Measurements from ENCODE around the gene ATOH7.
"Not testable (repeated sequence)": the region's sequence is repeated elsewhere in the genome, so short reads cannot be mapped to it uniquely, and the experiment has no call there.

ATOH7 gene

DNA sequence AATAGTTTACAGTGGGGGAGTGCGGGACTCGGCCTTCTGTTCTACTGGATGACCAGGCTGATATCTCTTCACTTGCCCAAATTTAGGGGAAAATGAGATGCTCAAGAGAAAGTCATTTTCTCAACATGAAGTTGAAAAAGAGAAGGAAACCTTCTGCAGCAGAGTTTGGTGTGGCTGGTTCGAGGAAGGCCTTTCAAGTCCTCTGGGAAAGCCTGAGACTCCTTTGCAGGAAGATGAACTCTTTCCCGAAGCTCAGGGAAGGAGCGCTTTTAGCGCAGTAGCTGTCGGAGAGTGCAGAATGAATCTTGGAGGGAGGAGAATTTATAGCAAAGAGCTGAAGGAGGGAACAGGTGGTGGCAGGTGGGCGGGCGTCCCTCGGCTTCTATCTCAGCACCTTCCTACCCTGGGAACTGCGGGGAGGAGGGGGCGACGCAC is at the start of gene ATOH7:
ATOH7 (minus strand) TSS at position 297 of the 435 bp plus-strand sequence. CDS start 436 bp downstream, outside the sequence.
- no peak for DNase-seq

DNA sequence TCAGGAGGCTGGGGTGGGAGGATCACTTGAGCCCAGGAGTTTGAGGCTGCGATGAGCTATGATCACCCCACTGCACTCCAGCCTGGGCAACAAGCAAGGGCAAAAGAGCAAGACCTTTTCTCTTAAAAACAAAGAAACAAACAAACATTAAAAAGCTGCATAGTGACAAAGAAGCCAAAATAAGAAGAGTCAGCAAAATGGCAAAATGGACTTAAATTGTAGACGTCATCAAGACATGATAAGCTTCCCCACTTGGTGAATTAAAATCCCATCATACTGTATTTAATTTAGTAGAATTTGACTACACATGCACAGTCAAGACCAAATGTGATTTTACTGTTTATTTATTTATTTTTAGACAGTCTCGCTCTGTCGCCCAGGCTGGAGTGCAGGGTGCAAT is 48.8 kb upstream of the ATOH7 start:
- no peak for DNase-seq

- not testable (repeated sequence) for DNase-seq
Measured at GRCh38 chr10:68278906-68279753, 47.2 kb upstream of the ATOH7 start.

- not testable (repeated sequence) for DNase-seq
Measured at GRCh38 chr10:68277814-68278213, 45.9 kb upstream of the ATOH7 start.

DNA sequence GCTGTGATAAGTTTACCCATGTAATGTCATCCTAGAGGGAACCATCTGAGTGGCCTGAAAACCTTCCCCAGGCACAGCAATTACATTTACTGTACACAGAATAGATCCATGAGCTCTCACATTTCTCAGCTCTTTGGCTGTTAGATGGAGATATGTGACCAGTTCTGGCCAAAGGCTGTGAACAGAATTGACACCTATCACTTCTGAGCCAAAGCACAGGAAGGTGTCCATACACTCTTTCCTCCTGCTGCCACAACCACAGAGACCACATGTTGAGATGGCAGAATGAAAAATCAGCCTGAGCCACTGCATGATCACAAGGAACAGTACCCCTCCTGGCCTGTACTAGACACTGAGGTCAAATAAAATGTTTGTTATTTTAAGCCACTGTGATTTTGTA is 44.3 kb upstream of the ATOH7 start:
- DNase-seq, result no peak

DNA sequence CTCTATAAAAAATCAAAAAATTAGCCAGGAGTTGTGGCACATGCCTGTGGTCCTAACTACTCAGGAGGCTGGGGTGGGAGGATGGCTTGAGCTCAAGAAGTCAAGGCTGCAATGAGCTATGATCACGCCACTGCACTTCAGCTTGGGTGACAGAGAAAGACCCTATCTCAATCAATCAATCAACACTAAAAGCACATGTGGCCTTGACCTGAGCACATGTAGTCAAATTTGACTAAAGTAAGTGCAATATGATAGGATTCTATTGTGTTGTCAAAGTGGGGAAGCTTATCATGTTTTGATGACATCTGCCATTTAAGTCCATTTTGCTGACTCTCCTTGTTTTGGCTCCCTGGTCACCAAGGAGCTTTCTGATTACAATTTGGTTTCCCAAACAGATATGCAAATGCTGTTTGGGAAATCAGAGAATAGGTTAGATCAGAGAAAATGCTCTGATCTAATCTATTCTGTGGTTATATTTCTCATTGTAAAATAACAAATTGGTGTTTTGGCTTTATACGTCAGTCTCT is 43.8 kb upstream of the ATOH7 start:
- DNase-seq, result no peak

DNA sequence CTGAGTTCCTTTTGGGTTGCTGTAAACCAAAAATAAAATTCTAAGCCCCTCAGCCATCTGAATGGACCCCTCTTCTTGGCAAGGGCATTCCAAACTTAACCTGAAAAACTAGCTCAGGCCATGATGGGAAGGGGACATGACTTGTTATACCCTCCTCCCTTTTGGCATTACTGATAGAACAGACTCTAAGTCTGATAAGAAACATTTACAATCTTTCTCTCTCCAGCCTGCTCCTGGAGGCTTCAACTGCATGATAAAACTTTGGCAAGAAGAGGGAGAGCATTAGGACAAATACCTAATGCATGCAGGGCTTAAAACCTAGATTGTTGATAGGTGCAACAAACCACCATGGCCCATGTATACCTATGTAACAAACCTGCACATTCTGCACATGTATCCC is 40.9 kb upstream of the ATOH7 start:
- DNase-seq, result no peak

GRCh38 chr10:68271196-68271882 is 39.4 kb upstream of the ATOH7 start:
- peak; percentile 2 for DNase-seq

- DNase-seq, result no peak
Measured at GRCh38 chr10:68269562-68270290, 37.8 kb upstream of the ATOH7 start.

DNA sequence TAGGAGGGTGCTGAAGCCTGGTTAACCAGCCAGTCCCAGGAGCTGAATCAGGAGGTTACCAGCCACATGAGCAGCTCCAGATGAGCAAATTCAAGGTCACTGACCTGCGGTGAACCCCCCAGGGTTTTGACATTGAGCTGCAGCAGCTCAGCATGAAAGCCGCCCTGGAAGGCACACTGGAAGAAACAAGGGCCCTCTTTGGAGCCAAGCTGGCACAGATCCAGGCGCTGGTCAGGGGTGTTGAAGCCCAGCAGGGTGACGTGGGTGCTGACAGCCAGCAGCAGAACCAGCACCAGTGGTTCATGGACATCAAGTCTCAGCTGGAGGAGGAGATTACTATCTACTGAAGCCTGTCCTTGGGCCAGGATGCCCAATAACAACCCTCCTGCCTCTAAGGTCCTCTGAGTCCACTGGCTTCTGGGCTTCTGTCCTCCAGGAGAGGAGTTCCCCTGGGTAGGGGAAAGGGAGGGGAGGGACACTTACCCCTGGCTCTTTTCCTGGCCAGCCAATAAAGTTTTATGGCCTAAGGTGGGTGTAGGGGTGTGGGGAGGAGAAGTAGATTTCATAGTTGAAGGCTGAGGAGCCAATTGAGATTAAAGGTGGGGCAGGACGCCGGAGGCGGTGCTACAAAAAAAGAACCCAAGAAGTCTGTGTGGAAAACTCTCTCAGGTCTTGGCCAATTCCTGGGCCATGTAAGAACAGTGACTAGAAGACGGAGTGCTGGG is 29.4 kb upstream of the ATOH7 start:
- peak; percentile 41 for DNase-seq

GRCh38 chr10:68253346-68253745 is 21.4 kb upstream of the ATOH7 start:
- DNase-seq, result no peak

DNA sequence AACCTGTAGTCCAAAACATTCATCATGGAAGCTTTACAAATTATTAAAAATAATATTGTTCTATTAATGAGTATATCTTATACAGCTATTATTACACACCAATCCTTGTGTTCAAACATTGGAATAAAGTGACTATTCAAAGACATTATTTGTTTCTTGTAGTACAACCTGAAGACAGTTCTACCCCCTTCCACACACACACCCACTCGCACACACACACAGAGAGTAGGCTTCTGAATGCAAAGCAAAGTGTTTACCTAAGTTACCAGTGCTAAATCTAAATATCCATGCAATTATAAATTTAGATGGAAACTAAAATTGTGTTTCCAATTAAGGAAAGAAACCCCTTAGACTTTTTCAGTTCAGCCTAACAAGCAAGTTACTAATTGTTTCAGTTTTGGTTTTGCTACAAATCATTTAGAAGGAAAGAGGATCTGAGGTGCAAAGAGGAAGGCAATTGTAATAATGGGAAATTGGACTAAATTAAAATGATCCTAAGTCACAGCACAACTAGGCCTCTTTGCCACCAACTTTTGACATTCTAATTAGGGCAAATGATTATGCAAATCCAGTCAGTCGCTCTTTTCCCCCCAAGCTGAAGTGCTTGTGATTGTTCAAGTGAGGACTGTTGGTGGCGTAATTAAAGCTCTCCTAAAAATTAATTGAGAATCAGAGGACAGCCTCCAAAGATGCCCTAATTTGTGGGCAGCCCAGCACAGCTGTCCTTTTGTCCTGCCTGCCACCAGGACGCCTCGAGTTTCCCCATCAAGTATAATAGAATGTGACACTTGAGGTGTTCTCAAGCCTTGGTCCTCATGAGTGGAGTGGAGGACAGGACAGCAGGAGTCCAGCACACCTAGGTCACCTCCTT is 19.9 kb upstream of the ATOH7 start:
- no peak for DNase-seq

GRCh38 chr10:68251151-68251550 is 19.2 kb upstream of the ATOH7 start:
- DNase-seq, result no peak

DNA sequence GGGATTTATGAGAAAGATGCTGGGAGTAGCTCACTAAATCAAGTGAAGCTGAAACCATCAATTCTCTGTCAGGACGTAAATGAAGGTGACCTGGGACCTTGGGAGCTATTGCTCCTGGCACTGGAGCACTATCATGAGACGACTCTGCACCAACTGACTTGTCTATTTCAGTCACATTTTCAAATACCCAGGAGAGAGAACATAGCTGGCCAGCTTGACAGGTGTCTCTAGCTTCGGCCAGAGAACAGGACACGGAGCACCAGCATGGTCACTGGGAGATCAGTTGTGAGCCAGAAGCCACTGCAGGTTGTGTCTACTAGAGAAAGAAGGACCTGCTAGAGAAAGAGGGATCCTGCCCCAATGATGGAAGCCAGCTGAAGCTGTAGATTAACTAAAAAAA is 17.4 kb upstream of the ATOH7 start:
- no peak for DNase-seq

- DNase-seq, result no peak
Measured at GRCh38 chr10:68247931-68248330, 16.0 kb upstream of the ATOH7 start.

DNA sequence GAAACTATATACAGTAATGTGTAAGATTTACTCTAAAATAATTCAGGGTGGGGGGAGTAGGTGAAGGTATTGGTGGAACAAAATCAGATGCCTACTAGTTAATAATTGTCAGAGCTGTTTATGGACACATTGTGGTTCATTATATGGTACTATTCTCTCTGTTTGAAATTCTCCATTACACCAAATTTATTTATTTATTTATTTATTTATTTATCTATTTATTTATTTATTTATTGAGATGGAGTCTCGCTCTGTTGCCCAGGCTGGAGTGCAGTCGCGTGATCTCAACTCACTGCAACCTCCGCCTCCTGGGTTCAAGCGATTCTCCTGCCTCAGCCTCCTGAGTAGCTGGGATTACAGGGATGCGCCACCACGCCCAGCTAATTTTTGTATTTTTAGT is 14.5 kb upstream of the ATOH7 start:
- not testable (repeated sequence) for DNase-seq

DNA sequence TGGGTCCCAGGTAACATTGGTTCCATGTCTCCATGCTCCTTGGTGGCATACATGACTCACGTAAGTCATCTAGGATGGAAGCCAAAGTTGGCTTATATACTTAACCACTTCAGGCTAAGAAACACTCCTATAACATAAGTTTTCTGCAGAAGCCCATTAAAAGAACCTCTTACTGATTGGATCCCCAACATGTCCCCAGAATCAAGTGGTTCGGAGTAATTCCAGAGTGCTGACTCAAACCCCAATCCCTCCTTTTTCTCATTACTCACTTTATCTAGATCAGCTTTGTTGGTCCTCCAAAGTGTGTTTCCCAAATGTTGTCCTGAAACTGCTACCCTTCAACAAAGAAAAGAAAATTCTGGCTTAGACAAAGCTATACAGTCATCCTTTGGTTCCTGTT is 10.1 kb upstream of the ATOH7 start:
- DNase-seq, result no peak

DNA sequence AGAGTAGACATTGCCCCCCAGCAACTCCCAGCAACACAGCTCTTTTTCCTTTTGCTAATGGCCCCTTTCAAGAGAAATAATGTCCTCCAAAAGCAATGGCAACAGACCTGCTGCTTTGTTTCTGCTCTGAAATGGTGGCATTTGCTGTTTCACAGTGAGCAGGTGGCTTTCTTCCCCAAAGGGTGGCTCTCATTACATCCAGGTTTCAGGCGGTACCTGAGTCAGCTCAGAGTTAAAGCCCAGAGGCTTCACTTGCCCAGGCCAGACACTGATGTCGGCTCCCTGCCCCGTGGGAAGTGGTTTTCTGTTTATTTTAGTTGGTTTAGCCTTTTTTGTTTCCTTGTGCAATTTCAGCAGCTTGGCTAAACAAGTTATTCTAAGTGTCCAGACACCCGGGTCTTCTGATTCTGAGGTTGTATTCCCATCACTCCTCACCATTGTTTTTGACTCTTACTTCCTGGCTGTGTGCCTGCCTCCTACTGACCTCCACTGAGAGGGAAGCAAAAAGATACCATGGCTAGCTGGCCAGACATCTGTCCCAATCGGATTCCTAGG is 7.8 kb upstream of the ATOH7 start:
- DNase-seq, result no peak

DNA sequence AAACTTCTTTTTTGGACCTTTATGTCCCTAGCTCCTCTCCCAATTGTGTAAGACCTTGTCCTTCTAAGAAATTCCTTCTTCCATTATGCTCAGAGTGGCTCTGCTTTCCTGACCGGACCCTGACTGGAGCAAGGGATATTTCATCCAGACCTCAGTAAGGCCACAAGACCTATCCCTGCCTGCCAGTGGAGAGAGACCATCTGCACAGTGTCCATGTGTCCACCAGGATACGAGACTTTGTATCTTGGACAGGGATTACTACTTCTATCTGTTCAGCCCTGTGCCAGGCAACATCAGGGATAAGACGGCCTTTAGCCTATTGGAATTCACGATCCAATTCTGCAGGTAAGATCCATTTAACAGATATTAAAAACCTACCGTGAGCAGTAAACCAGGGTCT is 7.2 kb upstream of the ATOH7 start:
- no peak for DNase-seq

- DNase-seq, result no peak
Measured at GRCh38 chr10:68238371-68238770, 6.5 kb upstream of the ATOH7 start.

DNA sequence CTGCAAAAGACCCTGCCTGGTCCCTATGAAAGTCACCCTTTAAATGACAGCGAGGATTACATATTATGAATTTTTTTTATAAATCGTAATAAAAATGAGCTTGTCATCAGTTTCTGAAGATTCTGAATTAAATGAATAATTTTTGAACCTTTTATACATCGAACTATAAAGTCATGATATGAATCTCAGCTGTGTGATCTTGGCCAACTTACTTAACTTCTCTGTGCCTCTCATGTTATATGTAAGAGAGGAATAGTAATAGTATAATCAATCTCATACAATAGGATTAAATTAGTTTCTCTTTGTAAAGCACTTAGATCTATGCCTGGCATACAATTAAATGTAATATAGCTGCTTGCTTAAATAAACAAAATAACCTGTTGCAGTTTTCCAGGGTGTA is 5.3 kb upstream of the ATOH7 start:
- DNase-seq, result no peak
